Mononuclear cell (primary cell): ENCODE results near the gene C12orf60. TPM values are rescaled to one million over a fixed set of nuclear protein-coding genes. Genes with fewer than 3 reads are reported as not detected.

Source experiments
- H3K27me3 ChIP-seq: 2 replicates; pipeline ENCODE4 v1.6.0; 2011; ENCODE audit warnings: low read length, control low read depth; ENCODE audit not compliant: insufficient read depth
- H3K4me1 ChIP-seq: 2 replicates; pipeline ENCODE4 v1.5.1; 2011; ENCODE audit warnings: mild to moderate bottlenecking, low read length, control low read depth; ENCODE audit not compliant: insufficient read depth
- H3K4me3 ChIP-seq: 2 replicates; pipeline ENCODE4 v1.5.1; 2011; ENCODE audit warnings: mild to moderate bottlenecking, low read length, moderate library complexity
- H3K9me3 ChIP-seq: 2 replicates; pipeline ENCODE4 v1.5.1; 2011; ENCODE audit warnings: low read depth, mild to moderate bottlenecking, control low read depth, low read length
- total RNA-seq: library from RNA; depleted of rRNA; stranded (reverse); fragments of >200 nt; gene quantifications from one replicate; pipeline ENCODE4 v1.2.3, GENCODE V29; 2012

Gene C12orf60
- total RNA-seq, 1 donor = 0.10 TPM

GRCh38 chr12:14840616-14841015, 37.1 kb downstream of the C12orf60 start:
- peaks cover 3% of the 10 kb centered on the region for H3K4me1 ChIP-seq
- H3K27me3 ChIP-seq = peaks cover 7% of the 10 kb centered on the region
- H3K4me3 ChIP-seq = no peak overlapping the region
- H3K9me3 ChIP-seq = no peaks in the 10 kb centered on the region

DNA sequence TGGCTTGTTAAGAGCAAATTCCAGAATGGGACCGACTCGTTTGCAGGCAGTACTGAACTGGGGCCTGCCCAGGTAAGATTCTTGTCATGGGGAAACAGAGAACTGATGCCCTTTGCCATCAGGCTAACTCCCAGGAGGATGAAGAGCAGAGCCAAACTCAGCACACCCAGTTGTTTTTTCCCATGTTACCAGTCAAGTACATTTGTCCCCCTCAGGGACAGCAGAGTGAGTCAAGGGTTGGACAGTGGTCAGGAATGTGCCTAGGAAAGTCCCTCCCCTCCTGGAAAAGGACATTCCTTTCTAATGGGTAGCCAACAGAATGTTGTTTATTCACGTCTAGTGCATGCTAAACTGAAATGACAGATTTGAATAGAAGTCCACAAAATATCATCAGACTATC, 38.3 kb downstream of the C12orf60 start:
- H3K9me3 ChIP-seq = no peaks in the 10 kb centered on the region
- H3K4me3 ChIP-seq = no peak overlapping the region
- peaks cover 7% of the 10 kb centered on the region for H3K27me3 ChIP-seq
- peaks cover 3% of the 10 kb centered on the region for H3K4me1 ChIP-seq

GRCh38 chr12:14842315-14842714, 38.8 kb downstream of the C12orf60 start:
- peaks cover 7% of the 10 kb centered on the region for H3K27me3 ChIP-seq
- H3K4me1 ChIP-seq = peaks cover 3% of the 10 kb centered on the region
- no peak overlapping the region for H3K4me3 ChIP-seq
- no peaks in the 10 kb centered on the region for H3K9me3 ChIP-seq

- Histone ChIP-seq H3K27me3 (peaks cover 7% of the 10 kb centered on the region), H3K9me3 (no peaks in the 10 kb centered on the region), H3K4me1 (peaks cover 3% of the 10 kb centered on the region), H3K4me3 (no peak within 1 kb of the TSS)
Measured at GRCh38 chr12:14843425-14843887, 40.0 kb downstream of the C12orf60 start, which contains the start of gene ART4. Gene ART4 (minus strand): TSS chr12:14843526. CDS start chr12:14843113, 413 bp downstream.

GRCh38 chr12:14844401-14844800, 40.9 kb downstream of the C12orf60 start:
- H3K27me3 ChIP-seq = peaks cover 3% of the 10 kb centered on the region
- H3K9me3 ChIP-seq = no peaks in the 10 kb centered on the region
- H3K4me3 ChIP-seq = no peak overlapping the region
- H3K4me1 ChIP-seq = peaks cover 3% of the 10 kb centered on the region

- no peak overlapping the region for H3K4me3 ChIP-seq
- peaks cover 3% of the 10 kb centered on the region for H3K4me1 ChIP-seq
- H3K27me3 ChIP-seq = no peaks in the 10 kb centered on the region
- H3K9me3 ChIP-seq = no peaks in the 10 kb centered on the region
Measured at GRCh38 chr12:14845350-14845750, 41.9 kb downstream of the C12orf60 start.

DNA sequence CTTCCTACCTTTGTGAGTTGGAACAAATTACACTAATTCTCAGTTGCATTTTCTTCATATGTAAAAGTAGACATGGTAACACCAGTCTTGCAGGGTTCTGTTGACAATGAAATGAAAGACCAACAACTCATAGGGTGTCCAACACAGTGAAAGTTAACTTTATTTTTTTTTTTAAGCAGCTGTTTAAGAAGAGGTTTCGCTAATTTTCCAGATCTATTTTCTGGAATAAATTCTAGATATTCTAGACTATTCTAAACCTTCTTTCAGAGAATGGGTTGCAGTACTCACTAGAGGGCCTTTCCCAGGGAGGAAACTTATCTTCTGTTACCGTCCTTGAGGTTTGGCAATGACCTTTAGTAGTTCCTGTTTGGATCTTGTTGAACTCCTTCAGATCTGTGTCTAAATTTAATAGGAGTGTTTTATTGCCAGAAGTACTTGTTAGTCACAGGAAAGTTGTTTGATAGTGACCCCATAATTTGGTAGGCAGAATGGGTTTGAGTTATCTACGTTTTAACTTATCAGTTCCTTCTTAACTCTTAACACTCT, 42.6 kb downstream of the C12orf60 start:
- H3K27me3 ChIP-seq = no peaks in the 10 kb centered on the region
- H3K4me3 ChIP-seq = no peak overlapping the region
- peaks cover 3% of the 10 kb centered on the region for H3K4me1 ChIP-seq
- H3K9me3 ChIP-seq = no peaks in the 10 kb centered on the region

DNA sequence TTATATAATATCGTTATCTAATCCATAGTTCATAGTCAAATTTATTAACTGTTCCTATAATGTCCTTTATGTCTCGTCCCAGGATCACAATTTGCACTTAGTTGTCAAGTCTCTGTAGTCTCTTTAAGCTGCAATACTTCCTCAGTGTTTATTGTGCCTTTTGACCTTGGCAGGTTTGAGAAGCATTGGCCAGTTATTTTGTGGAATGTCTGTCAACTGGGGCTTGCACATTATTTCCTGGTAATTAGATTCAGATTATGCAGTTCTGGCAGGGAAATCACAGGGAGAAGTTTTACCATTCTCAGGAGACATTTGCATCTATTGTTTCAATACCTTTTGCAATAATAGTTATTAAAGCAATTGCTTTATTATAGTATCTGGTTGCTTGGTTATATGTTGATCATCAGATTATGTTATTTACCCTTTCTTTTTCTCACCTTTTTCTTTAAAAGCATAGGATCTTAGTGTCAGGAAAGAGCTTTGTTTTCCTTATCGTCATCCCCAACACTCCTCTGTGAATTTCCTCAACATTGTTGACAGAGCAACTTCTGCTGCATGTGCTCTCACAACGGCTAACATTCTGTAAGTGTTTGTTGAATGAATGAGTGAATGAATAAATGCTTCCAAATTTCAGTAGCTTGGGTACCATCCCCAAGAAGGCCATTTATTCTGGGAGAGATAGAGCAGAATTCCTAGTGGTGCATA, 43.6 kb downstream of the C12orf60 start:
- Histone ChIP-seq H3K9me3 (no peaks in the 10 kb centered on the region), H3K4me1 (peaks cover 3% of the 10 kb centered on the region), H3K4me3 (no peak overlapping the region), H3K27me3 (no peaks in the 10 kb centered on the region)

DNA sequence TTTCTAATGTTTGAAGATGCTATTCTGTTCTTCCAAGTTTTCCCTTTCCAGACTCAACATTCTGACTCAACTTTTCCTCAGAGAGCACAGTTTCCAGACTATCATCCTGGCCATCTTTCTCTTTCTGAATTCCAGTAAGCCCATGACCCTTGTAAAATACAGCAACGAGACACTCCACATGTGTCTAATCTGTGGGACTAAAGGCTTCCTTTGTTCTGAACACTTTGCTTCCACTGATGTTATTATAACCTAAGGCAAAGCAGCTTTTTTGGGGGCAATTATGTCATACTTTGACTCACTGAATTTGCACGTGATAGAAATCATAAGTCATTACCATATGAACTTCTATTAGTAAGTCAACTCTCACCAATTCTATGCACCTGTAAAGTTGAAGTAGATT, 46.2 kb downstream of the C12orf60 start:
- Histone ChIP-seq H3K4me1 (peaks cover 3% of the 10 kb centered on the region), H3K4me3 (no peak overlapping the region), H3K9me3 (no peaks in the 10 kb centered on the region), H3K27me3 (no peaks in the 10 kb centered on the region)

- Histone ChIP-seq H3K27me3 (no peaks in the 10 kb centered on the region), H3K4me1 (no peaks in the 10 kb centered on the region)
Measured at GRCh38 chr12:14850929-14851663, 47.6 kb downstream of the C12orf60 start.

DNA sequence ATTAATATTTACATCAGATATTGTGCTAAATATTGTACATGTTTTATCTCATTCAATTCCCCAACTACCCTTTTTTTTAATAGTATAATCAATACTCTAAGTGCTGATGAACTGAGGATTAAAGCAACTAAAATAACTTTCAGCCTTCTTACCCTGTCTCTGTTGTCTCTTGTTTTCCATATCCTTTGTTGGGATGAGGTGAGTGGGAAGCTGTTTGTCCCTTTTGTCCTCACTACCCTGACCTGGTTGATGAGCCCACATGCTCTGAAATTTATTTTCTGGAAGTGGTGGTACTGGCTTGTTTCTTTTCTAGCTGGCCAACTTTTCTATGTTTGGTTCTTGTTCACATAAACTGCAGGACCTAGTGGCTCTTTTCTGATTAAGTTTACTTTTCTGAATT, 49.4 kb downstream of the C12orf60 start:
- Histone ChIP-seq H3K4me1 (no peaks in the 10 kb centered on the region), H3K4me3 (no peak overlapping the region), H3K27me3 (no peaks in the 10 kb centered on the region), H3K9me3 (no peaks in the 10 kb centered on the region)

More at GRCh38 chr12:14850929-14851663, 47.6 kb downstream of the C12orf60 start:
- H3K4me3 ChIP-seq = no peak overlapping the region
- H3K9me3 ChIP-seq = no peaks in the 10 kb centered on the region

DNA sequence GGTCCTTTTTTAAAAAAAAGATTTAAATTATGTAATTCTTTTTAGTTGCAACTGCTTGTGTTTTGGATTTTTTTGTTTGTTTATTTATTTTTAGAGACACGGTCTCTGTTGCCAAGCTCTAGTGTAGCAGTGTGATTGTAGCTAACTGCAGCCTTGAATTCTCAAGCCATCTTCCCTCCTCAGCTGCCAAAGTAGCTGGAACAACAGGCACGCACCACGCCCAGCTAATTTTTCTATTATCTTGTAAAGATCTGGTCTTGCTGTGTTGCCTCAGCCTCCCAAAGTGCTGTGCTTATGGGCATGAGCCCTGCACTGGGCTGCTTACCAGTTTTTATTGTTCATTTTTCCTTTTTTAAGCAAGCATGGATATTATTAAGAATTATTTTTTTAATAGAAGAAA, 50.5 kb downstream of the C12orf60 start:
- Histone ChIP-seq H3K9me3 (no peaks in the 10 kb centered on the region), H3K27me3 (no peaks in the 10 kb centered on the region), H3K4me3 (no peak overlapping the region), H3K4me1 (no peaks in the 10 kb centered on the region)

DNA sequence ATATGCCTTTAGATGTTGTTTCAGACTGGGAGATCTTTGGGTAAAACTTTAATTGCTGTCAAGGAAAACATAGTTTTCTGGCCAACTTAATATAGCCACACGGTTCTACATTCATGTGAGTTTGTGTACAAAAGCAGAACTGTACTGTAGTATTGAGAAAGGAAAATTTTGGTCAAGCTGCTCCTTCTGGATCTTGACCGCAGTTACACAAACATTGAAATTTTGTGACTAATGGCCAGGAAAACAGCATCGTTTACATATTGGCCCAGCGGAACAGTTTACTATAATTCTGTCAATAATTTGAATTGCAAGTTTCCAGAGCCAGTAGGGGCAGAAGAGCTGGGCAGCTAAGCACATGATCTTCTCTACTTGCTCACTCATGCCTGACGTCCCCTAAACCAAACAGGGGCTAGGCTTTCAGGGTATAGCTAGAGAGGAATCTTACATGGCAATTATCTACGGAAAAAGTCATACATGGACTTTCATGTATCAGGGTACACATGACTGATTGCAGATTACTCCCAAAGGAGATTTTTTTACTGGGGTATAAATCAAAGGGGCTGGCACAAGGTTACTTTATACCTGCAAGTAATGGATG, 51.2 kb downstream of the C12orf60 start:
- Histone ChIP-seq H3K27me3 (no peaks in the 10 kb centered on the region), H3K9me3 (no peaks in the 10 kb centered on the region), H3K4me1 (no peaks in the 10 kb centered on the region)

DNA sequence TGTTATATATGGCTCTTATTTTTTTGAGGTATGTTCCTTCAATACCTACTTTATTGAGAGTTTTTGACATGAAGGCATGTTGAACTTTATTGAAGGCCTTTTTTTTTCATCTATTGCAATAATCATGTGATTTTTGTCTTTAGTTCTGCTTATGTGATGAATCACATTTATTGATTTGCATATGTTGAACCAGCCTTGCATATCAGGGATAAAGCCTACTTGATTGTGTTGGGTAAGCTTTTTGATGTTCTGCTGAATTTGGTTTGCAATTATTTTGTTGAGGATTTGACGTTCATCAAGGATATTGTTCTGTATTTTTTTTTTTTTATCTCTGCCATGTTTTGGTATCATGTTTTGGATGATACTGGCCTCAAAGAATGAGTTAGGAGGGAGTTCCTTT, 55.0 kb downstream of the C12orf60 start:
- no peaks in the 10 kb centered on the region for H3K4me1 ChIP-seq

More for the DNA sequence above, 51.2 kb downstream of the C12orf60 start:
- no peak overlapping the region for H3K4me3 ChIP-seq

DNA sequence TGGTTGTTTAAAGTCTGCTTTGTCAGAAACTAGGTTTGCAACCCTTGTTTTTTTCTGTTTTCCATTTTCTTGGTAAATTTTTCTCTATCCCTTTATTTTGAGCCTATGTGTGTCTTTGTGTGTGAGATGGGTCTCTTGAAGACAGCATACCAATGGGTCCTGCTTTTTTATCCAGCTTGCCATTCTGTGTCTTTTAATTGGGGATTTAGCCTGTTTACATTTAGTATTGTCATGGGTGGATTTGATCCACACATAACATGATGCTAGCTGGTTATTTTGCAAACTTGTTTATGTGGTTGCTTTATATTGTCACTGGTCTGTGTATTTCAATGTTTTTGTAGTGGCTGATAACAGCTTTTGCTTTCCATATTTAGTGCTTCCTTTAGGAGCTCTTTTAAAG, 57.0 kb downstream of the C12orf60 start:
- Histone ChIP-seq H3K9me3 (peaks cover 6% of the 10 kb centered on the region), H3K4me1 (no peaks in the 10 kb centered on the region), H3K27me3 (no peaks in the 10 kb centered on the region), H3K4me3 (no peak overlapping the region)

More for the DNA sequence above, 55.0 kb downstream of the C12orf60 start:
- H3K4me3 ChIP-seq = no peak overlapping the region
- H3K9me3 ChIP-seq = peaks cover 6% of the 10 kb centered on the region
- no peaks in the 10 kb centered on the region for H3K27me3 ChIP-seq
